Measurements from ENCODE around the gene MAP3K1.
A peak's percentile ranks its signal among the peaks of the same experiment; 100 is the strongest.
"Not testable (repeated sequence)": the region's sequence is repeated elsewhere in the genome, so short reads cannot be mapped to it uniquely, and the experiment has no call there.

The MAP3K1 gene

DNA sequence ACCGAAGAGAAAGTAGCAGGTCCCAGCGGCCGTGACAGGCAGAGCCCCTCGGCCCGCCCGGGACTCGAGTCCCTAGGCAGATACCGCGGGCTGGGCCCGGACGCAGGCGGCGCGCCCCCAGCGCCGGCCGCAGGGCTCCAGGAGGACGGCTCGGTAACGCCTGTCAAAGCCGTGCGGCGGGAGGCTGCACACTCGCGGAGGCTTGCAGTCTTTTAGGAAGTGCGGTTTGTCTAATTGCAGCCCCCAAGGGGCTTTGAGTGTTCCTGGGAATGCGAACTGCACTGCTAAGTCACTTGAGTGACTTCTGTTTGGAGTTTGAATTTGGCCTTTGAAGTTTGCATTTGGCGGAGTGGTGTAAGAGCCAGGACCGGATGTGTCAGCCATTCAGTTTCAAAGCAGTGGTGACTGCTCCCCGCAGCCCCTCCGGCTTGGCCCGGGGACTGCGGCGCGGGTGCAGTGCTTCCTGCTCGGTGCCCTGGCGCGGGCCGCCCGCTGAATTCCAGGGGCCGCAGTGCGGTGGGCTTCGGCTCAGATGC lies 1.3 kb downstream of the MAP3K1 start:
- DNase-seq, result peak; percentile 86

DNA sequence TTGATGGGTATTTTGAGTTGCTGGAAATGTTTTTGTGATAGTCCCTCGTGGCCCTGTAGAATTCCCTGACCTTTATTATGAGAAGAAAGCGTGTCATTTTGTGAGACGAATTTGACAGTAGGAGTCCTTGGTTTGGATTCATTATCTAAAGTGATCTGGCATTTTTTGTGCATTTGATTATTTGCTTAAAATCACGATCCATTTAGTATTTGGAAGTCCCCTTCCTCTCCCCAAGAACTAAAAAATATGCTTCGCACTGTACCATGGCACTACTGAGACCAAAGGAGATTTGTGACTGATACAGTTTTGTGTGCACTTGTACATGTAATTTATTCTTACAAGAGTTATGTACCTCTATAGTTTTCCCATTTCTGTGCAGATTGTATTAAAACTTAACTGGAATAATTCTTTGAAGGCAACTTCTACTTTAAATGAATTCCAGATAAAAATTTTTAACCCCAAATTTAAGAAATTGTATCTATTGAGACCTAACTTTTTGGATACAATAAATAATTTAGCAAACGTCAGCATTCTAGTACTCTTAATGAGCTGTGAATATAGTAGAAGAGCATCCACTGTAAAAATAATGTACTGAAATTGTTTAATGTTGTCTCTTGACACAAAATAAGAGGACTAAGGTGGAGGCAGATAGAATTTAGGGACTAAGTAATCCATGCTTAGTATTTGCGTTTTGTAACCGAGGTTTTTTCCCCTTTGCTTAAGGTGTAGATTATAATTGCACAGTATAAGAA lies 2.1 kb downstream of the MAP3K1 start:
- DNase-seq, result peak; percentile 35

GRCh38 chr5:56818450-56819037 lies 3.2 kb downstream of the MAP3K1 start:
- DNase-seq, result peak; percentile 34

DNA sequence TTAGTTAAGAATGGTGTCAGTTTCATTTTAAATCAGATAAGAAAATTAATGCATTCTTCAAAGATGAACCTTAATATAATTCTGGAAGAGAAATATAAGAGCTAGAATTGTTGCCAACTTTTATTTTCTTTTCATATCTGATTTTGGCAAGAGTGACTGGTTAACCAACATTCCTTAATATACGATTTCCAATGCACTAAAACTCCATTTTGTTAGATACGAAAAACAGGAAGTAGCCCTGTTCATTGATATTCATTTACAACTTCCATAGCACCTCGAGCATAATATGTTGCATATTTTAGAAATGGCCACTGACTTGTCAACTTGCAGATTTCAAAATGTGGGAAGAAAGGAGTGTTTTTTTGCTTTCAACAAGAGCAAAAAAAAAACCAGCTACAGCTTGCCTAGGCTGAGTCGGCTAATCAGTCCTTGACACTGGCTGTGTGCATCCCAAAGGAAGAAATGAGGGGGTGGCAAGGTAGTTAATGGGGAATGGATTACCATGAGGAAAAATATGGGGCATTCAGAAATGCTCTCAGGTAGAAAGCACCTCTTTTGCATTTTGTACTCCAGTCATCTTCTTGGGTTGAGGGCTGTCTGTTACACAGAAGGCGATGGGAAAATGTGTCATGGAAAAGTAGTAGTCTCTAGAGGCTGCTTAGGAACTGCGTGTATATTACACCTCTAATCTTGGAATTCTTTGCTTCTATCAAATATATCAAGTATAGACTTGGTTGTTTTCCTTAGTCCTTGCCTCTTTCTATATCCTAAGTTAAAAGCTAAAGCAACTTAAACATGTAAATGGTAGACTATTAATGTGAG lies 3.9 kb downstream of the MAP3K1 start:
- no peak for DNase-seq

GRCh38 chr5:56821868-56822267 lies 6.5 kb downstream of the MAP3K1 start:
- DNase-seq, result not testable (repeated sequence)

GRCh38 chr5:56822981-56823380 lies 7.6 kb downstream of the MAP3K1 start:
- DNase-seq, result no peak

DNA sequence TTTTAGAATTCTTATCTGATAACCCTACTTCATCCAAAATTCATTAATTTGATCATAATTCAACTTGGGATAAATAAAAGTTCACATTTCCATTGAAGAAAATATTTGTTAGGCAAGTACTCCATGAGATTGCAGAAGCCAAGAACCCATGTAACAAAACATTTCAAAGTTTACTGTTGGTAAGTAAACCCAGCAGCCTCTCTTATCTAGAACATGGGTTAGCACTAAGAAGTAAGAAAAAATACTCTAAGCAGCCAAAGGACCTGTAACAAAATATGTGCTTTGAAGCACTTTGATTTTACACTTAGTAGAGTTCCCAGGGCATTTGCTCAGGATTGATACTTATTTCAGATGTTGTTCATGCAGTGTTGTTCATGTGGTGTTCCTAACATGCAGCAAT lies 8.7 kb downstream of the MAP3K1 start:
- no peak for DNase-seq

DNA sequence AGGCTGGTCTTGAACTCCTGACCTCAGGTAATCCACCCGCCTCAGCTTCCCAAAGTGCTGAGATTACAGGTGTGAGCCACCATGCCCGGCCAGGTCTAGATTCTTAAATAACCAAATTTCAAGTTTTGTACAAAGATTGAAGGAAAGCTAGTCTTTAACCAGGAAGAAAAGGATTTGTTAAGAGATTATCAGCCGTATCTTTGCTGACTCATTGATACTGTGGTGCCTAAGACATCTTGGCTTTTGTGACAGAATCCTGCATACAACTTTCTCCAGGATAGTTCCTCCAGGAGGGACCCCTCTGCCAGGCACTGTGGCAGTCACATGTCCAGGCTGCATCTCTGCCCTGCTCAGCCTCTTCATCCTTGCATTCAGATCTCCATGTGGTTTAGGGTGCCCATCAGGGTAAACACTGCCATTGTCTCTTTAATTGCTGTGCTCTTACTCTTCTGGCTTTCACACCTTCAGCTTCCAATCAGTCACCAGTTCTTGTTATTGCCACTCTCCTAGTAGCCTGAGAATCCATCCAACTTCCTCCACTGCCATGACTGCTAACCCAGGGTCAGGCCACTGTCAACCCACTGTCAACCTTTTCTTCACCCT lies 10.0 kb downstream of the MAP3K1 start:
- no peak for DNase-seq

DNA sequence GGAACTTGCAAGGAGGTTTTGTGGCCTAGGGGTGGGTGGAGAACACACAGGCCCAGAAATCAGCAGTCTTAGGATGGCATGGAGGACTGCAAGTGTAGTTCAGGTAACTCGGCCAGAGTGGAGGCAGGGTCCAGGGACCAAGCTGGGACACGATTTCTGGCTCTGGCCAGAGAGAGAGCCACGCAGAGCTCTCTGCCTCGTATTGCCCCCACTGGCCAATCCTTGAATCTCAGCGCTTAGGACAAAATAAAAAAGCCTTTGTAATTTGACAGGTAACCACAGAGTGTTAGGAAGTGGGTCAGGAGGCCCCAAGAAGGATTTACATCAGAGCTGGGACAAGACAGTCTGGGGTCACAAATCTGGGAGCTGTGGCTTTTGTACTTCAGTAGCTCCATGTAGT lies 11.7 kb downstream of the MAP3K1 start:
- DNase-seq, result peak; percentile 31

GRCh38 chr5:56827924-56828323 lies 12.6 kb downstream of the MAP3K1 start:
- no peak for DNase-seq

- DNase-seq, result no peak
These were observed 14.0 kb downstream of the MAP3K1 start for GRCh38 chr5:56829137-56829908.

GRCh38 chr5:56831773-56832172 lies 16.4 kb downstream of the MAP3K1 start:
- no peak for DNase-seq

- DNase-seq, result no peak
These were observed 18.0 kb downstream of the MAP3K1 start for GRCh38 chr5:56833325-56833724.

DNA sequence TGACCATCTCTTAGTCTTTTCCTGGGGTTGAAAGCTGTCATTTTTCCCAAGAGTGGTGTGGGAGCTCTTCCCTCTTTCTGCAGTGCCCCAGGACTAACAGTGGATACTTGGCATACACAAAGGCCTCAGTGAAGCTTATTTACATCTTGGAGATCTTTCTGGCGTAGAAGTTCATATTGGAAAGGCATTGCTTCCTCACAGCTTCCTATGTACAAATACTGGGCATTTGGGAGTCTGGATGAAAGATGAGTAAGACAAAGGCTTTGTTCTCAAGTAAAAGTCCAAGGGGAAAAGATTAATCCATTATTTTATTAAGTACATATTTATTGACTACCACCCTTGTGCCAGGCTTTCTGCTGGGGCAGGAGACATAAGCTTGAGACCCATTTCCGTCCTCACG lies 22.0 kb downstream of the MAP3K1 start:
- DNase-seq, result no peak

DNA sequence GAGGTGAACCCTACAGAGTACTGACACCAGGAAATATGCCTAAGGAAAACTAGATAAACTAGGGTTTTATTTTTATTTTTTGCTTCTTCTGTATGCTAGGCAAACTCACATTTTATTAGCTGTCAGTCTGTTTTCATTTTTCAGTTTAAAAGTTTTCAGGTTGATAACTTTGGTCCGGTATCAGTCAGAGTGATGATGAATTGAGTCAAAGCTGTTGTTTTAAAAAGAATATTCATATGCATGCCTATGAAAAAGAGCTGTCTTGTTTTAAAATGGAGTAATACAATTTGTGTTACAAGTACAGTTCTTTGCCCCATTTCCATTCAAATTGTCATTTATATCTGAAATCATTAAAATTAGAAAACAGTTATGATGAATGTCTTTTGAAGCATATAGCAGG lies 22.6 kb downstream of the MAP3K1 start:
- no peak for DNase-seq

GRCh38 chr5:56838409-56839039 lies 23.2 kb downstream of the MAP3K1 start:
- DNase-seq, result peak; percentile 81

DNA sequence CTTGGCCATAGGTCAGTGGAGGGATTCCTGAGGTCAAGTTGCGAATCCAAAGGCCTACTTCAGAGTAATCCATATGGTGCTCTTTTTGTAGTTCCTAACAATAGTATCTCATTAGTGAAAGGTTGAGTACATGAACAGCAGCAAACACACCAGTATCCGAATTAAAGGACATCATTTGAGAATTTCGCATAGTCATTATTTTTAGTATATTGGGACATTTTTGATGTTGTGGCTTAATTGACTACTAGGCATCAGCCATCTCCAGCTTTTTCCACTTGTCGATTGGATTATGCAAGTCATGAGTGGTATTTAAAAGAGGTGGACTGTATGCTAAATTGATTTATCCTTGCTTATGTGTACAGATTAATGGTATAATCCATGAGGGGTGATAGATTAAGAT lies 23.7 kb downstream of the MAP3K1 start:
- no peak for DNase-seq

- no peak for DNase-seq
These were observed 25.2 kb downstream of the MAP3K1 start for GRCh38 chr5:56840597-56840996.

GRCh38 chr5:56845277-56845676 lies 29.9 kb downstream of the MAP3K1 start:
- no peak for DNase-seq

DNA sequence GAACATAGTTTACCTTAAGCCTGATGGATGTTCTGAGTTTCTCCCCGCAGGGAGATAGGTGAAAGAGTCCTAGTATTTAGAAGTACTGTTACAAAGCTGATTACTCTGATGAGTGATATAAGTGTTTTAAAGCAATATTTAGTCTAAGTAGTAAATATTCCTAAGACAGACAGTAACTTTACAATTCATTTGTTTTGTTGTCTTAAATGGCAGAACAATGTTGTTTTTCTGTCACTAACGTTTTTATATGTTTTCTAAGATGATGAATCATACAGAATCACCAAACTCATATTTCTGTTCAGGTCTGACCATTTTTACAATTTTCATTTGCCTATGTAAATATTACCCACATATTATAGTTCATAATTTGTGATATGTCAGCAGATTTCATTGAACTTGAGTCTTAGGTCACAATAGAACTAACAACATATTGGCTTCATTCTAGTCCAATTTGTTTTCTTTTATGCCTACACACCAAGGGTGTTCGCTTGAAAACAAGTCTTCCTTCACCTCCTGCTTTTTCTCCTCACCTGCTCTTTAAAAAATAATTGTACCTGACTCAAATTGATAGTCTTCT lies 30.6 kb downstream of the MAP3K1 start:
- no peak for DNase-seq

GRCh38 chr5:56848206-56848605 lies 32.9 kb downstream of the MAP3K1 start:
- DNase-seq, result no peak

GRCh38 chr5:56849671-56850070 lies 34.3 kb downstream of the MAP3K1 start:
- DNase-seq, result no peak
